ENCODE results near the gene NQO1.

GRCh38 chr16:69706975-69707340 lies 19.4 kb downstream of the NQO1 start:
- TF ChIP-seq CTCF (IDR thresholded peaks at IDR 0.05; ENCODE audit: low read length) = no peak
- no peak for TF ChIP-seq EZH2 (IDR thresholded peaks at IDR 0.05; ENCODE audit: borderline replicate concordance, low read length)
